Left lung (tissue), 10 donors: ENCODE data around the gene CA12. TPM values are rescaled to one million over a fixed set of nuclear protein-coding genes. Genes with fewer than 3 reads are reported as not detected.

Experiments
- ATAC-seq: fragments of 200-7000 bp; cut with Tn5 transposase; one replicate; pipeline ENCODE4 v1.9.1; 2020; ENCODE audit warnings: moderate library complexity
- DNase-seq, 4 donors: peaks; one replicate each; pipeline ENCODE4 v3.0.0-alpha.2; 2013 to 2020
- H3K27ac ChIP-seq, 2 donors: fragments of 200-600 bp; sonication (generic) in 1 of 2; one replicate each; pipeline versions ENCODE4 v1.5.0 to v1.8.0; 2020 to 2021
- H3K27me3 ChIP-seq, 2 donors: fragments of 200-600 bp; sonication (generic) in 1 of 2; one replicate each; pipeline versions ENCODE4 v1.5.0 to v1.8.0; 2020 to 2021
- H3K36me3 ChIP-seq, 2 donors: fragments of 200-600 bp; sonication (generic) in 1 of 2; one replicate each; pipeline versions ENCODE4 v1.5.0 to v1.8.0; 2020 to 2021
- H3K4me1 ChIP-seq, 2 donors: fragments of 200-600 bp; one replicate each; pipeline ENCODE4 v1.8.0; 2021
- H3K4me3 ChIP-seq, 2 donors: fragments of 200-600 bp; sonication (generic) in 1 of 2; one replicate each; pipeline versions ENCODE4 v1.5.0 to v1.8.0; 2020 to 2021; ENCODE audit warnings: mild to moderate bottlenecking in 1 of 2
- H3K9me3 ChIP-seq, 2 donors: fragments of 200-600 bp; sonication (generic) in 1 of 2; one replicate each; pipeline versions ENCODE4 v1.5.0 to v1.8.0; 2020 to 2021
- CTCF ChIP-seq, 2 donors: fragments of 200-600 bp; sonication (generic) in 1 of 2; IDR thresholded peaks; one replicate each; pipeline versions ENCODE4 v1.5.0 to v1.8.0; 2021; ENCODE audit warnings: antibody characterized with exemption in 2 of 2
- intact Hi-C, 2 donors: fragments of 100-400 bp; cut with DNase I; formaldehyde crosslinking; loops; one replicate each; pipeline versions ENCODE4 v1.11.2 to v1.14.2; 2022
- polyA plus RNA-seq, 6 donors: library from polyadenylated mRNA; unstranded; fragments of 120-200 nt; gene quantifications; one replicate each; pipeline ENCODE4 v1.2.1, GENCODE V29; 2013; ENCODE audit not compliant: insufficient read length in 6 of 6
- total RNA-seq, 2 donors: library from RNA; stranded (reverse); fragmentation: NEBNext Ultra II Directional; extraction: Animal tissue kit (Norgen Biotek cat#: 25700); gene quantifications; one replicate each; pipeline ENCODE4 v1.2.1, GENCODE V29; 2021
- donor health status: DM: no; HTN: yes; CAD: no.
- donor health status: DM: no; HTN: no; CAD: no.

CA12 gene
- total and polyA plus RNA-seq, 8 donors, result 1.6 to 20.5 (median 5.6) TPM

- Histone ChIP-seq H3K4me3 (no peak overlapping the region), H3K27ac (no peak overlapping the region), H3K36me3 (no peaks in the 10 kb centered on the region), H3K4me1 (no peaks in the 10 kb centered on the region), H3K27me3 (no peaks in the 10 kb centered on the region), H3K9me3 (no peaks in the 10 kb centered on the region)
- no peak for DNase-seq
- no peak for TF ChIP-seq CTCF (IDR thresholded peaks at IDR 0.05)
- intact Hi-C loops, result no loop called here
- no peak for ATAC-seq
Measured at GRCh38 chr15:63341898-63342297, 39.7 kb downstream of the CA12 start.

GRCh38 chr15:63340878-63341277, 40.8 kb downstream of the CA12 start:
- DNase-seq (no peak), ATAC-seq (no peak)
- Histone ChIP-seq H3K27ac (no peak overlapping the region), H3K36me3 (no peaks in the 10 kb centered on the region), H3K9me3 (no peaks in the 10 kb centered on the region), H3K27me3 (no peaks in the 10 kb centered on the region), H3K4me3 (no peak overlapping the region), H3K4me1 (no peaks in the 10 kb centered on the region)
- no peak for TF ChIP-seq CTCF (IDR thresholded peaks at IDR 0.05)
- intact Hi-C loops, result no loop called here

- no peak for TF ChIP-seq CTCF (IDR thresholded peaks at IDR 0.05)
- ATAC-seq (peak; percentile 52), DNase-seq (no peak)
- no peaks in the 10 kb centered on the region for H3K36me3 ChIP-seq
- H3K4me3 ChIP-seq, result no peak overlapping the region
- H3K27me3 ChIP-seq, result no peaks in the 10 kb centered on the region
- intact Hi-C loops, result no loop called here
- no peaks in the 10 kb centered on the region for H3K9me3 ChIP-seq
- H3K4me1 ChIP-seq, result no peaks in the 10 kb centered on the region
- H3K27ac ChIP-seq, result no peak overlapping the region
Measured at GRCh38 chr15:63340353-63340752, 41.3 kb downstream of the CA12 start.

GRCh38 chr15:63339836-63340235, 41.8 kb downstream of the CA12 start:
- no peak for TF ChIP-seq CTCF (IDR thresholded peaks at IDR 0.05)
- Histone ChIP-seq H3K27ac (no peak overlapping the region), H3K4me3 (no peak overlapping the region), H3K4me1 (no peaks in the 10 kb centered on the region), H3K9me3 (no peaks in the 10 kb centered on the region), H3K36me3 (no peaks in the 10 kb centered on the region), H3K27me3 (no peaks in the 10 kb centered on the region)
- ATAC-seq (no peak), DNase-seq (no peak)
- intact Hi-C loops, result no loop called here

- no peaks in the 10 kb centered on the region for H3K36me3 ChIP-seq
- no peaks in the 10 kb centered on the region for H3K9me3 ChIP-seq
- no peak overlapping the region for H3K27ac ChIP-seq
- no peaks in the 10 kb centered on the region for H3K27me3 ChIP-seq
- DNase-seq (no peak), ATAC-seq (no peak)
- no peak overlapping the region for H3K4me3 ChIP-seq
- no peaks in the 10 kb centered on the region for H3K4me1 ChIP-seq
- intact Hi-C loops, result no loop called here
- TF ChIP-seq CTCF (IDR thresholded peaks at IDR 0.05), result no peak
Measured at GRCh38 chr15:63339006-63339766, 42.5 kb downstream of the CA12 start.
